Ishikawa (cell line): ENCODE results near the gene RABGEF1.

Experiments used
- CEBPB ChIP-seq: IDR thresholded peaks from 2 replicates; pipeline ENCODE4 v1.6.1; 2012
- CREB1 ChIP-seq: IDR thresholded peaks from 2 replicates; pipeline ENCODE4 v1.6.1; 2012; ENCODE audit warnings: low read depth
- EGR1 ChIP-seq: IDR thresholded peaks from 2 replicates; pipeline ENCODE4 v1.6.1; 2012
- EP300 ChIP-seq: IDR thresholded peaks from 2 replicates; pipeline ENCODE4 v1.6.1; 2012; ENCODE audit warnings: borderline replicate concordance
- FOXM1 ChIP-seq: IDR thresholded peaks from 2 replicates; pipeline ENCODE4 v1.6.1; 2012; ENCODE audit warnings: low read depth, borderline replicate concordance
- NFIC ChIP-seq: IDR thresholded peaks from 2 replicates; pipeline ENCODE4 v1.6.1; 2012
- RAD21 ChIP-seq: IDR thresholded peaks from 2 replicates; pipeline ENCODE4 v1.6.1; 2012; ENCODE audit warnings: low read depth
- TAF1 ChIP-seq: IDR thresholded peaks from 2 replicates; pipeline ENCODE4 v1.6.1; 2012; ENCODE audit warnings: low read depth, mild to moderate bottlenecking
- TCF12 ChIP-seq: IDR thresholded peaks from 2 replicates; pipeline ENCODE4 v1.6.1; 2012; ENCODE audit warnings: low read depth
- TEAD4 ChIP-seq: IDR thresholded peaks from 2 replicates; pipeline ENCODE4 v1.6.1; 2012
- YY1 ChIP-seq: IDR thresholded peaks from 2 replicates; pipeline ENCODE4 v1.6.1; 2012; ENCODE audit warnings: low read depth
- ZBTB7A ChIP-seq: IDR thresholded peaks from 2 replicates; pipeline ENCODE4 v1.6.1; 2012; ENCODE audit warnings: low read depth
- TF ChIP-seq, protein P1 (sequence below): IDR thresholded peaks from 2 replicates; pipeline ENCODE4 v1.6.1; 2012
- TF ChIP-seq, protein P2 (sequence below): IDR thresholded peaks from 2 replicates; pipeline ENCODE4 v1.6.1; 2012; ENCODE audit warnings: low read depth, mild to moderate bottlenecking
- TF ChIP-seq, protein P3 (sequence below): IDR thresholded peaks from 2 replicates; pipeline ENCODE4 v1.6.1; 2012

The RABGEF1 gene

DNA sequence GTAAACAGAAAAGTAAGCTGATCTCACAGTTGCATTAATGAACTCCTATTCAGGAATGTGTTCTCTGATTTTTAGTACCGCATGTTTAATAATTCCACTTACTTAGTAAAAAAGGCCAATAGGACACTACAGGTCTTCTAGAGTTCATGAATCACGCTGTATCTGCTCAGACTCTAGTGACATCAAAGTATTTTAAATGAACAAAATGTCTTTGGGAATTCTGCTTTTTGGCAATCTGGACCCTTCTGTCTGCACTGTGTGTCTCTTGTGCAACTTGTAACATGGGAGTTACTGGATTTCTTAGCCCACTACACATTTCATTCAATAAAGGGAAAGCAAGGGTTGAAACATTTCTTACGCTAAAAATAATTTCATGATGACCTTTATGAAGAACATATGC lies 50.2 kb downstream of the RABGEF1 start:
- TF ChIP-seq EP300 (no peak), FOXM1 (no peak)
- TF ChIP-seq, protein P1, sequence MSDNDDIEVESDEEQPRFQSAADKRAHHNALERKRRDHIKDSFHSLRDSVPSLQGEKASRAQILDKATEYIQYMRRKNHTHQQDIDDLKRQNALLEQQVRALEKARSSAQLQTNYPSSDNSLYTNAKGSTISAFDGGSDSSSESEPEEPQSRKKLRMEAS, result no peak

DNA sequence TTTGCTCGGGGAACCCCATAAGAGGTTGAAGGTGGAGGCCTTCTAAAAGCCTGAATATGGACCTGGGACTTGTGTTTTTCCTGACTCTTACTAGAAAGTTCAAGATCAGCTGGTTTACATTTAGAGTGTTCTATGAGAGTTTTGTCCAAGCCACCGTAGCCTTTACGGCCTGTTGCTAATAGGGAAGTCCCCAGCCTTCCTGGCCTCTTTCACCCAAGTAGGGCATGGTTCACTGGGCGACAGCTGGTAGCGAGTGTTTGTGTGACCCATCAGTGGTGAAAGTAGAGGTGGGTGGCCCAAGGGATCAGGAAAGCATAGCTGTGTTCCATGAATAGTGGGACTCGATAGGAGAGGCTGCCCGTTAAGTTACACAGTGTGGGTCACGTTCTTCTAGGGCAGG lies 60.1 kb downstream of the RABGEF1 start:
- TF ChIP-seq, protein P1, result no peak
- no peak for TF ChIP-seq TEAD4
- TF ChIP-seq CREB1, result no peak
- TF ChIP-seq TAF1, result no peak
- TF ChIP-seq, protein P2, sequence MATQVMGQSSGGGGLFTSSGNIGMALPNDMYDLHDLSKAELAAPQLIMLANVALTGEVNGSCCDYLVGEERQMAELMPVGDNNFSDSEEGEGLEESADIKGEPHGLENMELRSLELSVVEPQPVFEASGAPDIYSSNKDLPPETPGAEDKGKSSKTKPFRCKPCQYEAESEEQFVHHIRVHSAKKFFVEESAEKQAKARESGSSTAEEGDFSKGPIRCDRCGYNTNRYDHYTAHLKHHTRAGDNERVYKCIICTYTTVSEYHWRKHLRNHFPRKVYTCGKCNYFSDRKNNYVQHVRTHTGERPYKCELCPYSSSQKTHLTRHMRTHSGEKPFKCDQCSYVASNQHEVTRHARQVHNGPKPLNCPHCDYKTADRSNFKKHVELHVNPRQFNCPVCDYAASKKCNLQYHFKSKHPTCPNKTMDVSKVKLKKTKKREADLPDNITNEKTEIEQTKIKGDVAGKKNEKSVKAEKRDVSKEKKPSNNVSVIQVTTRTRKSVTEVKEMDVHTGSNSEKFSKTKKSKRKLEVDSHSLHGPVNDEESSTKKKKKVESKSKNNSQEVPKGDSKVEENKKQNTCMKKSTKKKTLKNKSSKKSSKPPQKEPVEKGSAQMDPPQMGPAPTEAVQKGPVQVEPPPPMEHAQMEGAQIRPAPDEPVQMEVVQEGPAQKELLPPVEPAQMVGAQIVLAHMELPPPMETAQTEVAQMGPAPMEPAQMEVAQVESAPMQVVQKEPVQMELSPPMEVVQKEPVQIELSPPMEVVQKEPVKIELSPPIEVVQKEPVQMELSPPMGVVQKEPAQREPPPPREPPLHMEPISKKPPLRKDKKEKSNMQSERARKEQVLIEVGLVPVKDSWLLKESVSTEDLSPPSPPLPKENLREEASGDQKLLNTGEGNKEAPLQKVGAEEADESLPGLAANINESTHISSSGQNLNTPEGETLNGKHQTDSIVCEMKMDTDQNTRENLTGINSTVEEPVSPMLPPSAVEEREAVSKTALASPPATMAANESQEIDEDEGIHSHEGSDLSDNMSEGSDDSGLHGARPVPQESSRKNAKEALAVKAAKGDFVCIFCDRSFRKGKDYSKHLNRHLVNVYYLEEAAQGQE, result no peak
- TF ChIP-seq RAD21, result no peak
- TF ChIP-seq EGR1, result no peak
- TF ChIP-seq FOXM1, result no peak
- no peak for TF ChIP-seq CEBPB
- TF ChIP-seq YY1, result no peak

DNA sequence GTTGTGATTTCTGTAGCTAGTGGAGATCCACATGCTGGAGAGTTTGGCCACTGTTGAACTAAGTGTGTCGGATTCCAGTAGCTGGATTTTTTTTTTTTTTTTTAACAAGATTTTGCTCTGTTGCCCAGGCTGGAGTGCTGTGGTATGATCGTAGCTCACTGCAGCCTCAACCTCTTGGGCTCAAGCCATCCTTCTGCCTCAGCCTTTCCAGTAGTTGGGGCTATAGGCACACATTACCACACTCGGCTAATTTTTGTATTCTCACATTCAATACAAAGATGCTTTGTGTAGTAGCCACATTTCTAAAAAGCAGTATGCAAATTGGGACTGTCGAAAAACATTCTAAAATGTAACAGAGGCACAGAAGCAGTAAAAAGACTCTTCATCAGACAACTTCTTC lies 63.5 kb downstream of the RABGEF1 start:
- TF ChIP-seq YY1 (no peak), EGR1 (no peak), TAF1 (no peak), FOXM1 (no peak), EP300 (no peak), ZBTB7A (no peak), NFIC (no peak), TEAD4 (no peak), CEBPB (no peak), CREB1 (no peak), RAD21 (no peak)
- TF ChIP-seq, protein P2, result no peak
- TF ChIP-seq, protein P1, result no peak
- TF ChIP-seq, protein P3, sequence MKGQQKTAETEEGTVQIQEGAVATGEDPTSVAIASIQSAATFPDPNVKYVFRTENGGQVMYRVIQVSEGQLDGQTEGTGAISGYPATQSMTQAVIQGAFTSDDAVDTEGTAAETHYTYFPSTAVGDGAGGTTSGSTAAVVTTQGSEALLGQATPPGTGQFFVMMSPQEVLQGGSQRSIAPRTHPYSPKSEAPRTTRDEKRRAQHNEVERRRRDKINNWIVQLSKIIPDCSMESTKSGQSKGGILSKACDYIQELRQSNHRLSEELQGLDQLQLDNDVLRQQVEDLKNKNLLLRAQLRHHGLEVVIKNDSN, result no peak

DNA sequence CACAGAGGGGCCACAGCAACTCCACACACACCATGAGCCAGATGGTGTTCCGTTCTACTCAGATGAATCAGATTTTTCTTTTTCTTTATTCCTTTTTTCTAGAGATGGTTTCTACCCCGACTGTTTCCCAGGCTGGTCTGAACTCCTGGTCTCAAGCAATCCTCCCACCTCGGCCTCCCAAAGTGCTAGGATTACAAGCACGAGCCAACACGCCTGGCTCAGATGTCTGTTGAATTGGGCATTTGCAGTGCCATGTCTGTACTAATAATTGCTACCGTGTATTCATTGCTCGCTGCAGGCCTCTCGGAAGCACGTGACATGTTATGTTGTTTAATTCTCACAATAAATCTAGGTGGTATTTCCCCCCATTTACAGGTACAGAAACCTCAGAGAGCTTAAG lies 67.2 kb downstream of the RABGEF1 start:
- TF ChIP-seq, protein P2, result no peak
- TF ChIP-seq YY1, result no peak
- no peak for TF ChIP-seq TCF12
- TF ChIP-seq EP300, result no peak
- TF ChIP-seq TAF1, result no peak
- no peak for TF ChIP-seq CREB1
- no peak for TF ChIP-seq CEBPB

DNA sequence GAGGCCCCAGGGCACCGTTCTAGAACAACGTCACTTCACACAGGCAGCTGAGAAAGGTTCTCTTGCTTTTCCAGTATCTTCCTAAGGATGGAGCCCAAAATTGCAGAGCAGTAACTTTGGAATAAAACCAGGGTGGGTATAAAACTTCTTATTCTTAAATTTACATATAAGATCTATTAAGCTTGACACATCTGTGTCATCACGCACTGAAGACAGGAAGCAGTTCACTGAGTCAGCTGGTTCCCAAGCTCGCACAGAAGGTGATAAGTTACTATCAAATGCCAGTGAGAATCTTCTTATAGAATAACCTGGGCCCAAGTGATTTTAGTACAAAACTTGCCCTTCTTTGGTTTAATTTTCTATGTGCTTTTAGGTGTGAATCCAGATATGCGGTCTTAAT lies 70.2 kb downstream of the RABGEF1 start:
- TF ChIP-seq, protein P2, result no peak
- TF ChIP-seq TAF1 (no peak), RAD21 (no peak), CEBPB (no peak), EP300 (no peak), YY1 (no peak)
- TF ChIP-seq, protein P3, result no peak
- TF ChIP-seq, protein P1, result no peak
